ENCODE data around the gene STAT5A. TPM values are rescaled to one million over a fixed set of nuclear protein-coding genes. Genes with fewer than 3 reads are reported as not detected.

Gene STAT5A
- total RNA-seq, 1 donor from 2014 or later: 140 TPM

GRCh38 chr17:42309986-42310786, 21.9 kb downstream of the STAT5A start:
- TF ChIP-seq, protein P1, sequence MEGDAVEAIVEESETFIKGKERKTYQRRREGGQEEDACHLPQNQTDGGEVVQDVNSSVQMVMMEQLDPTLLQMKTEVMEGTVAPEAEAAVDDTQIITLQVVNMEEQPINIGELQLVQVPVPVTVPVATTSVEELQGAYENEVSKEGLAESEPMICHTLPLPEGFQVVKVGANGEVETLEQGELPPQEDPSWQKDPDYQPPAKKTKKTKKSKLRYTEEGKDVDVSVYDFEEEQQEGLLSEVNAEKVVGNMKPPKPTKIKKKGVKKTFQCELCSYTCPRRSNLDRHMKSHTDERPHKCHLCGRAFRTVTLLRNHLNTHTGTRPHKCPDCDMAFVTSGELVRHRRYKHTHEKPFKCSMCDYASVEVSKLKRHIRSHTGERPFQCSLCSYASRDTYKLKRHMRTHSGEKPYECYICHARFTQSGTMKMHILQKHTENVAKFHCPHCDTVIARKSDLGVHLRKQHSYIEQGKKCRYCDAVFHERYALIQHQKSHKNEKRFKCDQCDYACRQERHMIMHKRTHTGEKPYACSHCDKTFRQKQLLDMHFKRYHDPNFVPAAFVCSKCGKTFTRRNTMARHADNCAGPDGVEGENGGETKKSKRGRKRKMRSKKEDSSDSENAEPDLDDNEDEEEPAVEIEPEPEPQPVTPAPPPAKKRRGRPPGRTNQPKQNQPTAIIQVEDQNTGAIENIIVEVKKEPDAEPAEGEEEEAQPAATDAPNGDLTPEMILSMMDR (IDR thresholded peaks at IDR 0.05): no peak
- ChIA-PET POLR2A (interaction anchor here (0.5 to 2.3 kb wide), 7 partner anchors 22 to 127 kb away, joined by 3 to 7 read pairs (median 3); partner anchors contain the start of genes GHDC, STAT3 and STAT5A), CTCF (interaction anchor here (0.7 to 7.2 kb wide), 4 partner anchors 15 to 95 kb away, joined by 3 to 77 read pairs (median 4); no protein-coding TSS in a partner anchor)
- Mint-ChIP-seq H3K4me1 (peaks cover 40% of the 10 kb centered on the region), H3K36me3 (ENCODE audit: low read depth) (peaks cover 70% of the 10 kb centered on the region), H3K4me3 (no peak overlapping the region), H3K27me3 (no peaks in the 10 kb centered on the region), H3K27ac (no peak overlapping the region), H3K9me3 (no peaks in the 10 kb centered on the region)
- ATAC-seq (ENCODE audit: low read depth) (no peak), DNase-seq (no peak)
- intact Hi-C loops (cut with micrococcal nuclease): no loop called here

DNA sequence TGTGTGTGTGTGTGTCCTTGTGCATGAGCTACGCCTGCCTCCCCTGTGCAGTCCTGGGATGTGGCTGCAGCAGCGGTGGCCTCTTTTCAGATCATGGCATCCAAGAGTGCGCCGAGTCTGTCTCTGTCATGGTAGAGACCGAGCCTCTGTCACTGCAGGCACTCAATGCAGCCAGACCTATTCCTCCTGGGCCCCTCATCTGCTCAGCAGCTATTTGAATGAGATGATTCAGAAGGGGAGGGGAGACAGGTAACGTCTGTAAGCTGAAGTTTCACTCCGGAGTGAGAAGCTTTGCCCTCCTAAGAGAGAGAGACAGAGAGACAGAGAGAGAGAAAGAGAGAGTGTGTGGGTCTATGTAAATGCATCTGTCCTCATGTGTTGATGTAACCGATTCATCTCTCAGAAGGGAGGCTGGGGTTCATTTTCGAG, 22.5 kb downstream of the STAT5A start:
- peaks cover 47% of the 10 kb centered on the region for H3K4me1 Mint-ChIP-seq
- DNase-seq: no peak
- ChIA-PET CTCF (interaction anchor here (0.5 to 7.2 kb wide), 5 partner anchors 13 to 95 kb away, joined by 3 to 77 read pairs (median 3); partner anchors contain the start of gene STAT3), POLR2A (interaction anchor here (0.5 to 2.3 kb wide), 6 partner anchors 8 to 216 kb away, joined by 3 to 7 read pairs (median 3); partner anchors contain the start of genes STAT3 and STAT5A)
- H3K36me3 Mint-ChIP-seq (ENCODE audit: low read depth): peaks cover 76% of the 10 kb centered on the region
- no peaks in the 10 kb centered on the region for H3K27me3 Mint-ChIP-seq
- intact Hi-C loops (cut with micrococcal nuclease): no loop called here
- ATAC-seq (ENCODE audit: low read depth): no peak
- H3K9me3 Mint-ChIP-seq: no peaks in the 10 kb centered on the region
- no peak overlapping the region for H3K27ac Mint-ChIP-seq
- TF ChIP-seq, protein P1 (IDR thresholded peaks at IDR 0.05): no peak
- H3K4me3 Mint-ChIP-seq: no peak overlapping the region

DNA sequence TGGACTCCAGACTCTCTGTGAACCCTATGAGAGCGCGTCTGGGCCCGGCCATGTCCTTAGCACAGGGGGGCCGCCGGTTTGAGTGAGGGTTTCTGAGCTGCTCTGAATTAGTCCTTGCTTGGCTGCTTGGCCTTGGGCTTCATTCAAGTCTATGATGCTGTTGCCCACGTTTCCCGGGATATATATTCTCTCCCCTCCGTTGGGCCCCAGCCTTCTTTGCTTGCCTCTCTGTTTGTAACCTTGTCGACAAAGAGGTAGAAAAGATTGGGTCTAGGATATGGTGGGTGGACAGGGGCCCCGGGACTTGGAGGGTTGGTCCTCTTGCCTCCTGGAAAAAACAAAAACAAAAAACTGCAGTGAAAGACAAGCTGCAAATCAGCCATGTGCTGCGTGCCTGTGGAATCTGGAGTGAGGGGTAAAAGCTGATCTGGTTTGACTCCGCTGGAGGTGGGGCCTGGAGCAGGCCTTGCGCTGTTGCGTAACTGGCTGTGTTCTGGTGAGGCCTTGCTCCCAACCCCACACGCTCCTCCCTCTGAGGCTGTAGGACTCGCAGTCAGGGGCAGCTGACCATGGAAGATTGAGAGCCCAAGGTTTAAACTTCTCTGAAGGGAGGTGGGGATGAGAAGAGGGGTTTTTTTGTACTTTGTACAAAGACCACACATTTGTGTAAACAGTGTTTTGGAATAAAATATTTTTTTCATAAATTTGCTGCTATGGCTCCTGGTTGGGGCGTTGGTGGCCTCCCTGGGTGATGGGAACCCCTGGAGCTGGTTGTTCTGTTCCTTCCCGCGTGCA, 23.1 kb downstream of the STAT5A start:
- POLR2A ChIA-PET: interaction anchor here (0.6 to 3.2 kb wide), 13 partner anchors 8 to 298 kb away, joined by 3 to 23 read pairs (median 3); partner anchors contain the start of genes RETREG3, STAT3, STAT5A and STAT5B
- H3K4me3 Mint-ChIP-seq: peak overlapping the region; percentile 46
- no peaks in the 10 kb centered on the region for H3K9me3 Mint-ChIP-seq
- peaks cover 71% of the 10 kb centered on the region for H3K36me3 Mint-ChIP-seq (ENCODE audit: low read depth)
- H3K4me1 Mint-ChIP-seq: peaks cover 49% of the 10 kb centered on the region
- ATAC-seq (ENCODE audit: low read depth) (no peak), DNase-seq (no peak)
- CTCF ChIA-PET: interaction anchor here (0.5 to 7.2 kb wide), 17 partner anchors 7 to 267 kb away, joined by 3 to 77 read pairs (median 4); partner anchors contain the start of gene STAT3
- TF ChIP-seq, protein P1 (IDR thresholded peaks at IDR 0.05): no peak
- intact Hi-C loops (cut with micrococcal nuclease): loop anchor here (1.0 to 2.0 kb wide), 3 partner anchors 11 to 205 kb away; no protein-coding TSS in a partner anchor
- no peaks in the 10 kb centered on the region for H3K27me3 Mint-ChIP-seq
- H3K27ac Mint-ChIP-seq: peak overlapping the region; percentile 53

GRCh38 chr17:42312035-42312284, 23.7 kb downstream of the STAT5A start:
- Mint-ChIP-seq H3K36me3 (ENCODE audit: low read depth) (peaks cover 70% of the 10 kb centered on the region), H3K27me3 (no peaks in the 10 kb centered on the region), H3K9me3 (no peaks in the 10 kb centered on the region), H3K27ac (peak overlapping the region; percentile 24), H3K4me1 (peaks cover 52% of the 10 kb centered on the region), H3K4me3 (peak overlapping the region; percentile 53)
- POLR2A ChIA-PET: interaction anchor here (0.6 to 3.2 kb wide), 12 partner anchors 9 to 393 kb away, joined by 3 to 23 read pairs (median 4); partner anchors contain the start of genes RETREG3, STAT3, STAT5A and STAT5B
- no peak for ATAC-seq (ENCODE audit: low read depth)
- CTCF ChIA-PET: interaction anchor here (0.7 to 7.2 kb wide), 18 partner anchors 8 to 266 kb away, joined by 3 to 77 read pairs (median 4); partner anchors contain the start of gene STAT3
- intact Hi-C loops (cut with micrococcal nuclease): loop anchor here (1.0 to 2.0 kb wide), 3 partner anchors 10 to 205 kb away; no protein-coding TSS in a partner anchor
- DNase-seq: no peak
- TF ChIP-seq, protein P1 (IDR thresholded peaks at IDR 0.05): no peak

Measured in activated B cell treated with CpG ODN at 0.5 μM for 24 hours (primary cell).